Stimulated activated CD4-positive, alpha-beta T cell treated with anti-CD3 and anti-CD28 coated beads, Interleukin-12 subunit alpha, Interleukin-12 subunit beta, amount 100 ng/mL, for 48 hours (primary cell): ENCODE data around the gene RTL9.

Experiments used
- DNase-seq, 3 donors: peaks; one replicate each; pipeline ENCODE4 v3.0.0-alpha.2; 2020; ENCODE audit warnings: low read depth in 2 of 3, low spot score in 1 of 3

Gene RTL9

DNA sequence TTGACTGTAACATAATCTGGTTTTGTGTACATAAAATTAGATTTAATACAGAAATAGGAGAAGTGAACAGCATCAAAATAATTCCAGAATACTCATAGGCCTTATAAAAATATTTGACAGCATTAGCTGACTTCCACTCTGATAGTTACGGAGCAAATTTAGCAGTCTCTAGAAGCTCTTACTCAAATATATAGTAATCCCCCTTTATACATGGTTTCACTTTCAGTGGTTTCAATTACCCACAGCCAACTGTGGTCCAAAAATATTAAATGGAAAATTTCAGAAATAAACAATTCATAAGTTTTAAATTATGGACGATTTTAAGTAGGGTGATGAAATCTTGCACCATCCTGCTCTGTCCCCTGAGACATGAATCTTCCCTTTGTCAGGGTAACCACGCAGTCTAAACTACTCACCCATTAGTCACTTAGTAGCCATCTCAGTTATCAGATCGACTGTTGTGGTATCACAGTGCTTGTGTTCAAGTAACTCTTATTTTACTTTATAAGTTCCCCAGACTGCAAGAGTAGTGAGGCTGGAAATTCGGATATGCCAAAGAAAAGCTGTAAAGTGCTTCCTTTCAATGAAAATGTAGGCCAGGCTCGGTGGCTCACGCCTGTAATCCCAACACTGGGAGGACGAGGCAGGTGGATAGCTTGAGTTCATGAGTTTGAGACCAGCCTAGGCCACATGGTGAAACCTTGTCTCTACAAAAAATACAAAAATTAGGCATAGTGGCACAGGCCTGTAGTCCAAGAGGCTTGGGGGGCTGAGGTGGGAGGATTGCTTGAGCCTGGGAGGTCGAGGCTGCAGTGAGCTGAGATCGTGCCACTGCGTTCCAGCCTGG is 17.2 kb upstream of the RTL9 start:
- DNase-seq, result no peak

DNA sequence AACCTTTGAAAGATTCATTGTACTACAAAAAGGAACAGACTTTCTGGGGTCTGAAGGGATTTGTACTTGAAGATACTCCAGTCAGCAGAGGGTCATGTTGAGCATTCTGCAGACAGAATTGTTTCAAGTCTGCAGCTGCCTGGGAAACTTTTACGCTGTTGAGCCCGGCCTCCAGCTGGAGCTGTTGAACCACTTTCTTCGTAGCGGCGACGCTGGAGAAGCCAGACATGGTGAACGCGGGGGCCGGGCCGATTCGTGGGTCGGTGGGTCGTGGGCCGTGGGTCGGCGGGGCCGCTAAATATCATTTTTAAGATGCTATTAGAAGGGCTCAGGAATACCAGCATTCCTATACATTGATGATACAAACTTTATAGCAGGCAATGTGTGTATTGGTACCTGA is 12.0 kb upstream of the RTL9 start:
- no peak for DNase-seq

DNA sequence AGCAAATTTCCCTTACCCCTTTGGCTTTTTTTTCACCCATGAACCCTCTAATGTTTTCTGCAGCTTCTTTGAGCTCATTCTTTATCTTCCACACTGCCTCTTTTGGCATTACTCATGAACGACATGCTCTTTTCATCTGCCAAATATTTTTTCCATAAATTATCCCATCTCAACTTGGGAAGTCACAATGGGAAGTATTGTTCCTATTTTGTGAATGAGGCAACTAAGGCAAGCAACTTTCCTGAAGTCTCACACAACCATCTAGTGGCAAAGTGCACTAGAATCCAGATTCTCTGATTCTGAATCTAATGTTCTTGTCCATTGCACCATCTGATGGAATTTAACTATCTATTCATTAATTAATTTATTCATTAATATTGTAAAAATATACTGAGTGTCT is 625 bp downstream of the RTL9 start:
- DNase-seq, result no peak

DNA sequence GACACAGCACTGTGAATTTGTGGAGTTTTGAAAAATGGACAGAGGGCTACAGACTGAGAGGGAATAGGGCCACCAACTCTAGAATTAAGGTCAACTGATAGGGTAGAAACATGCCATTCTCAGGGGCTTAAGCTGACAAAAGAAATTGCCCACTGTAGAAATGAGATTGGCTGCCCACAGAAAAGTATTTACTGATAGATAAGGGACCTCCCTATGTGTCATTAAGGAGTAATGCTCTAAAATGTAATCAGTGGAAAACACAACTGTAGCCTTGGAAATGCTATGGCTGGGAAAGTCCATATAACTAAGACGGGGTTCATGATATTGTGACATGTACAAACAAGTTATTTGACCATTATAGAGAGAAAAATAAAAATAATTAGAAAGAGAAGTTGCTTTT is 4.6 kb downstream of the RTL9 start:
- DNase-seq, result no peak

DNA sequence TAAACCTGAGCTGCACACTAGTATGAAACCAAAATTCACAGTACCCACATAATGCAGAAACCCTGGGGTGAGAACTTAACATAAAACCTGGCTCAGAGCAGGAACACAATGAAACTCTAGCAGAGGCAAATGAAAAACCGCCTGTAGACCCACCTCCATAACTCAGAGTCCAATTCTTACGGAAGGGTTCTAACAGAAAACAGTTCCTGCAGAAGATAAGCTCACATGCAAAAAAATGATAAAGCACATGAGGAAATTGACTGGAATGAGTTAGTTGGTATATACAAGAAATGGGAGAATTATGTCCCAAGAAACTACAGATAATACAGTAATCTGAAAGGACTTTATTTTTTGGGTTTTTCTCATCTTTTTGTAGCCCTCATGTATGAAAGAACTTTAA is 14.7 kb downstream of the RTL9 start:
- no peak for DNase-seq

DNA sequence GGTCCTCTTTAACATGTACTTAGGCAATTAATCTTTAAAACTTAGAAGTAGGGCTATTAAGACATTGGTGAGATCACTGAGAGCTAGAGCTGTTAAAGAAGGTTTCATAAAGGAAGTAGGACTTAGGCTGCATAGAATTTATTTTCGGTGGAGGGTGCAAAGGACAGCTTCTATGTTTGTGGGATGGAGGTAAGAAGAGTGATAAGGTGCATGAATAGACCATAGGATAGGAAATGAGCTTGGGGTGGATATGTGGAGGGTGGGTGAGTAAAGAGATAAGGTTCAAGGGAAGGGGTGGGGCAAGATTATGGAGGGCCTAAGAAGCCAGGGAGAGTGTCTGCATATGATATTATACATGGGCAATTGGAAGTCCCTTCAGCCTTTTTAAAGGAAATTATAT is 15.9 kb downstream of the RTL9 start:
- no peak for DNase-seq

DNA sequence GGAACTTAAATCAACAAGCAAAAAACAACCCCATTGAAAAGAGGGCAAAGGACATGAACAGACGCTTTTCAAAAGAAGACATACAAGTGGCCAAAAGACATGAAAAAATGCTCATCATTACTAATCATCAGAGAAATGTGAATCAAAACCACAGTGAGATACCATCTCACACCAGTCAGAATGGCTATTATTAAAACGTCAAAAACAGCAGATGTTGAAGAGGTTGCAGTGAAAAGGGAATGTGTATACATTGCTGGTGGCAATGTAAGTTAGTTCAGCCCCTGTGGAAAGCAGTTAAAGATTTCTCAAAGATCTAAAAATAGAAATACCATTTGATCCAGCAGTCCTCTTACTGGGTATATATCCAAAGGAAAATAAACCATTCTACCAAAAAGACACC is 22.6 kb downstream of the RTL9 start:
- DNase-seq, result no peak

DNA sequence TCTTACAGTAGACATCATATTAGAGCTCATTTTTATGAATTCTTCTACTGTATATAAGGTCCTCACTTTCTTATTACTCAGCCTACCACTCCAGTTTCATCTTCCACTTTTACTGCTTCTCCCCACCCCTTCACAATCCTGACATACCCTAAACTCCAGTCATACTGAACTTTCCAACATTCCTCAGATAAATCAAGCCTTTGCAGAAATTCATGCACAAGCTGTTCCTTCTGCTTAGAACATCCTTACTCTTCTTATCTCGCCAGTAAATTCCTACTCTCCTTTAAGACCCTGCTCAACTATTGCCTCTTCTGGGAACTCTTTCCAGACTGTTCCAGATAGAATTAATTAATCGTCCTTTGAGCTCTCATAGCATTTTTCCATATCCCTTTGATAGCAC is 24.8 kb downstream of the RTL9 start:
- no peak for DNase-seq

DNA sequence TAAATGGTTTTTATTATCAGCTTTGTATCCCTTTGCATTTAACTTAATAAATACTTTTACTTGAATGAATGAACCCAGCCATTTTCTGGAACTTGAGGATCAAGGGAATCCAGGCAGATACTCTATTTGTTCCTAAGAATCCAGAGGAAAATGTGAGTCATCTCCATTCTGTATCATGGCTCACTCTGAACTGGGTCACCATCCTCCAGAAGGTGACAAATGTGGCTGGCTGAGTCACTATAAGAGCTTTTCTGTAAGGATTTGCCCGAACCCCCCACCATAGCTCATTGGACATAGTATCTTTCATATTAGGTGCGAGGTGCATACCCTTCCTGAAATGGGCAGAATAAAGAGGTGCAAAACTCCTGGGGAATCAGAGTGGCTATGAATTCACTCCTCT is 25.8 kb downstream of the RTL9 start:
- DNase-seq, result no peak

DNA sequence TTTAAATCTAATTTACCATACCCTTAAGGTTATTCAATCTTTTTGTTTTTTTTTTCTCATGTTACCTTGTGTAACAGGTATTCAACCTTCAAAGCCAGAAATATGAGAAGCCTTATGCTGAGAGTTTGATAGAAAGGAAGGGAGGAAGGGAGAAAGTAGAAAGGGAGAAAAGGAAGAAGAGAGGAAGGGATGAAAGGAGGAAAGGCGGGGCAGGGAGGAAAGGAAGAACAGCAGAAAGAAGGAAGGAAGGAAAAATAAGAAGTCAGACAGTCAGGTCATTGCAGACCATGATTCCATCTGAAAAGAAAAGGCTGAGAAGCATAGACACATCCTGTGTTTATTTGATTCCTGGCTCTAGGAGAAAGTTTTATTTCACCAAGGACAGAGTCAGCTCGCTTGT is 30.9 kb downstream of the RTL9 start:
- DNase-seq, result no peak

DNA sequence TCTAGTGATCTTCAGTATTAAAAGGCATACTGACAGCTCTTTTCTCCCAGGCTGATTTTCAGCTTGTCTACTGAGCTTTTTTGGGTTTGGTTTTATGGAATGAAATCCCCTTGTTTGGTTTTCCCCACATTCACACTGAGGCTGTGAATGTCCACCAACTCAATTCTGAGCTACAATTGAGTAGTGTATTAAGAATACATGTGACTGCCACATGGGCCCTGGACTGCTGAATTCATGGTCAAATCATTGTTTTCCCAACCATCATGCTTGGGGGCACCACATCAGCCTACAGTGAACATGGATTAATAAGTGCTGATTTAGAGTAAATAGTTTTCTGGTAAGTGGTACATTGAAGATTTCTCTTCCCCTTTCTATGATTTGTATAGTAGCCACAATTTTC is 32.4 kb downstream of the RTL9 start:
- no peak for DNase-seq

DNA sequence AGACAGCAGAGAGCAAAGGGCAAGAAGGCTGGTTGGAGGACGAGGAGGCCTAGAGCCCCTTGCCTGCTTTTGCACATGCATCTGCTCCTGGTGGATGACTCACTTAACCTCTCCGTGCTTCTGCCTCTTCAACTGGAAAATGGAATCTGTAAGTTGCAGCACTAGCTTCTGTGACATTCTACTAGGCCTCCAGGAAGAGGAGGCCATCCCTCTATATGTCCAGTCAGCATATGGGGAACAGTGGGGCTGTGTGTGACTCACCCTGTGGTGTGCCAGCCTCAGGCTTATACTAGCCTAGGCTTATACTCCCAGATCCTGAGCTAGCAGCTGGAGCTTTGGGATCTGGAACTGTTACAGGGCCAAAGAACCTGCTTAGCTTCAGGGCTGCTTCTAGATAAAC is 36.0 kb downstream of the RTL9 start:
- no peak for DNase-seq

DNA sequence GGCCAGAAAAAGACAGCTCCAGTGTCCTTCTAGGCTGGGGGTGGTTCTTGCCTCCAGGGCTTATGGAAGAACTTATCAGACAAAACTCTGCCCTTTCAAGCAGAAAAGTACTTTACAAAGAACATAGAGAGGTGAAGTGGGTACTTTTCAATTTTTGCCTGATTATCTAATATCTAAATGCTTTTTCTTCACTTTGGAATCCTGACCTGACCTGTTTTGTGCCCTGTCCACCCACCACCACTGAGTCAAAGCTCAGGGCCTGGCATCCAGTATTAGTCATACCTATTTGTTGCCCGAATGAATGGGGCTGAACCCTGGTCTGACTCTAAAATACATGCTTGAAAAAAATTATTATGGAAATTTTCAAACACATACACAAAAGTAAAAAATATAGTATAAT is 37.2 kb downstream of the RTL9 start:
- no peak for DNase-seq

DNA sequence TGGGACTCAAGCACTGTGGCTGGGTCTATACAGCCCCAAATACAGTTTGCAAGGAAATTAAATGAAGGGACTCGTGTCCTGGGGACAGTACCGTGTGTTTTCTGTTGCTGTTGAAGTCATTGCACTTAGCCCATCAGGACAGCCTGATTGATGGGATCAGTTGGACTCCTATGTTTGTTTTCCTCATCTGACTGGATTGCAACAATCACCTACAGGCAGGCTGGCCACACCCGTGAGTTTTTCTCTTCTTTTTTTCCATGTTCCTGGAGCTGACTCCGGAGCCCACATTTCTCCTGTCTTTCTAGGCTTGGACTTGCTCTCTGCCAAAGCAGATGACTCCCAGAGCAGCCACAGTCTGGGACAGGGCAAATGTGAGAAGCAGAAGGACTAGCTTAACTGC is 38.1 kb downstream of the RTL9 start:
- DNase-seq, result no peak

DNA sequence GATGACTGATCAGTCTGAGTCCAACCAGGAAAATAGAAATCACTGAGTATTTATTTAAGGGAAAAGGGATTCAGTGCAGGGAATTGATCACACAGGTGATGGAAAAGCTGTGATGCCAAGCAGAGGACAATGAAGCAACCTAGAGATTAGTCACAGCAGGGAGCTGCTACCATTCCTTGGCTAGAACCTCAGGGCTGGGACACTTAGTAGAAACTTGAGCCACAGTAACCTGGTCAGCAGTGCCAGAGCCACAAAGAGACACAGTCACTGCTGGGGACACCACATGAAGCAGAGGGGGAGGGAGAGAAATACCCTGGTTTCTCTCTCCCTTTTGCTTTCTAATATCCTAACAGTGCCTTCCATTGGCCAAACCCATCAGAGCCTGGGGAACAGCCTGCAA is 38.7 kb downstream of the RTL9 start:
- no peak for DNase-seq

DNA sequence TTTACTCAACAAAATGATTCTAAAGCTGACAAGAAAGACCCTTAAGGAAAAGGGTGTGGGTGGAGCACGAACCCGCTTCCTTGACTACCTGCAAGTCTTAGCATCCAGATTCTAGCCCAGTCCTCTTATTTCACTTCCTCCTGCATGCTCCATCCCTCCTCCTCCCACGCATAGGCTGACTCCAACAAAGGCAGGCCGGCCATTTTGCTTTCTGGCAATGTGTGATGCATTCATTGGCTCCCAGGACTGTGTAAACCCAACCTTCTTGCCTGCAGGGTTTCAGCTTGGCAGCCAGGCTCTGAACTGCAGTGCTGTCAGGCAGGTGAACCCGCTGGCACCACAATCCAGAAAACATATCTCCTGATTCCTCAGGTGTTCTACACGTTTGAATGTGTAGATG is 39.3 kb downstream of the RTL9 start:
- no peak for DNase-seq

DNA sequence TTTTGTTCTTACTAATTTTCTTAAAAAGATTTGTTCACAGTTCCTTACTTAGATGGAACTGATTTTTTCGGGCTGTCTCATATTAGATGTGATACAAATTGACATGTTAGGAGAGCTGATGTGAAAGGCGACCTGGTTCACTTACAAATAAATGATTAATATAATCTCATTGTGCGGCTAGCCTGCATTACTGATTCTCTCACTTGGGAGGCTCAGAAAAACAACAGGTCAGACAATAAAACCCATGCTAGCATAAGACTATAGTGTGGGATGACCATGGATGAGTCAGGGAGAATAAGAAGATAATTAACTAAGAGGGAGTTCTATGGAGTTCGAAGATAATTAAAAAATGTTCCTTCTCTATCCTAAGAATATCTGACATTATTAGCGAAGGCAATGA is 40.8 kb downstream of the RTL9 start:
- DNase-seq, result no peak

DNA sequence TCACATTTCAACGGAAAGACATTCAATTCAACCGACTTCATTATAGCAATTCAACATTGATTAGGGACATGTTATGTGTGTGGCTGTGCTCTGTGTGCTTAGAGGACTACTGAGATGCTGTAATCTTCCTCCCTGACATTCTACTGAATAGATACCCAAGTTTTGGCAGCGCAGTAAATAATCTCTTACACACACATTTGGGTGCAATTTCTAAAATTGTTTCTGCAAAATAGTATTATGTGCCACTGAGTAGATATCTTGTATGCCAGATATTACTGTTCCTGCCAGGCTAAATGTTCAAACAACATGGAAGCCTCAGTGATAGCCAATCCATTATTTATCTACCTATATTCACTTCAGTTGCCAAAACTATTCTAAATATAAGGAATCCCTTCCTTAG is 41.3 kb downstream of the RTL9 start:
- no peak for DNase-seq

DNA sequence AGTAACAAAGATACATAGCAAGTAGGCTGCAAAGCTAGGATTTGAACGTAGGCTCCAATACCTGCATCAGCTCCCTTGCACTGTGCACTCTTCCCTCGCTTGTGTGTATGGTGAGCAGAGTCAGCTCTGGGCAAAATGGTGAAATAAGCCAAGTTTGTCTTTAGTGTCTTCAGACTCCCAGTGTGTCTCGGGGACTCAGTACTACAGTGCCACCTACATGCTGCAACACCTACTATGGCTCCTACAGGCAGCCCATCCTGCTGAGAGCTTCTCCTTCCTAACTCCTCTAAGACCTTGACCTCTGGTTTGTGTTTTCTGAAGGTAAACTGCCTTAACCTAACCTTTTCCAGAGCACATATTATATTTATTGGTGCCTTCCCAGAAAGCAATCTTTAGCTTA is 42.5 kb downstream of the RTL9 start:
- DNase-seq, result no peak

DNA sequence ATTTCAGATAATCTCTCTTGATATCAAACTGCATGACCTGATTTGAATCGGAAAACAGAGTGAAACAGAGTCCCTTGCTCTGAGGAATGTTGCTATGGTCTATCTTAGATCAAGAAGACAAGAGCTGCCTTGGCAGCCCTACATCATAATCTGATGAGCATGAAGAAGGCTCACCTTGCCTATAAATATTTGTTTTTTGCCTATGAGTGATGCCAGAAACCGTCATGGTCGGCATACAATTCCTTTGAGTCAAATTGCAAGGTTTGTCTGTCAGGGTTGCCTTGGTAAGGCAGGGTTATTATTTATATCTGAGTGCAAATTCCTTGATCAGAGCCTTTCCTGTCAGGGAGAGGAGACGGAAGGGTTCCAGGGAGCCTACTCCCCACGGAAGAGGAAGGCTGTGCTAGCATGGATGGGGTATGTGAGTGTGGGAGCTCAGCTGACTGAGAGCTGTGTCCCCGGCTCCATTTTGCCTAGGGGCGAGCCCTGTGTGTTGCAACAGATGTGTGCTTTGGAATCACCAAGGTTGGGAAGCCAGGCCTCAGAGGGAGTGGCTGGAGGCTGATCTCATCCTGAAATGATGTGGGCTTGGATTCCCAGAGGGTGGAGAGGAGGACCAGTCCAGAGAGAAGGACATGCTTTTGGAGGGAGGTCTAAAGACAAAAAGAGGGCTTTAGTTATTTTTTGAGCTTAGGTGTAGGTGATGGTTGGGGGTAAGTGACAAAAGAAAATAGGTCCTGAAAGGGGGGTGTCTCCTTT is 43.6 kb downstream of the RTL9 start:
- no peak for DNase-seq

DNA sequence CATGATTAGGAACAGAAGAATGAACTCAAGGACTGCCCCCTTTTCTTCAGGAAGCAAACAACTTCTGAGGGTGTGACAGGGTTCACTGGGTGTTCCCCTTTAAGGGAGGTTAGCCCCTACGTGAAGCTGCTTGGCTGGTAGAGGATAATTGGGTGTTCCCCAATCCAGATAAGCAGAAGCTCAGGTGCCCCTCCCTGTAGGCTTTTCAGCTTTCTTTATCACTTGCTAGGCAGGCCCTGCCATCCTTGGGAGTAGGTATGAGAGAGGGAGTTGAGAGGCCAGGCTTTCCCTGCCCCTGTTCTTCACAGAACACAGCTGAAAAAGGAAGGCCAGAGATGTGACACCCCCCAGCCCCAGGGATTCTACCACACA is 44.2 kb downstream of the RTL9 start:
- no peak for DNase-seq

DNA sequence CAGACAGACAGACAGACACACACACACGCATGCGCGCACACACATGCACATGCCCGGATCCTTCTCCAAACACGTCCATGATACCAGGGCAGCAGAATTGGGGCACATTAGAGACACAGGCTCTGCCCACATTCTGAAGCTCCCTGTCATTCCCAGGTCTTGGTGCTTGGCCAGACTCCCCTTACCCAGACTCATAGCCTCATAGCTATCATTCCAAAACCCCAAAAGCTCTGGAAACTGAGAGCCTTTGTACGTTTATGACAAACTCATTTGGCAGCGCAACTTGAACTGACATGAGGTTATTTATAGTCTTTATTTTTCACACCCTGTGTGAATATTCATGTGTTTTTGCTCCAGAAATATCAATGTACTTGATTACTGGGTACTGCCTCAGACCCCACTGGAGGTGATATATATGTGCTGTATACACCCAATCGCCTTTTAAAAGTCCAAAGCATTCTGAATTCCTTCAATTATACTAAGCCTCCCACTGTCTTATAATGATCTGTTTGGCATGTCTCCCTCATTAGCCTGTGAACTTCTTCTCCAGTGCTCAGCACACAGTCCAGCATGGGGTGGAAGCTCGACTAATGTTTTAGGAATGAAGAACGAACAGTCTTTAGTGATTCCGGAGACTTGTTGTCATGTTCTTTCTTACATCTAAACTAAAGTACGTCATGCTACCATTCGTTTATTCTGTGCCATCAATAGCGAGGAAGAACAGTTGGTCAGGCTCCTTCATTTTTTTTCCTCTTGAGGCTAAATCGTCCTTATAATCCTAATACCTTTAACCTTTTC is 45.0 kb downstream of the RTL9 start:
- no peak for DNase-seq
